NOMO-1 treated with dmso at 0.1 percent for 144 hours (cell line): ENCODE measurements around the gene CCNI.
"Not testable (repeated sequence)": the region's sequence is repeated elsewhere in the genome, so short reads cannot be mapped to it uniquely, and the experiment has no call there.

ENCODE experiments used
- DNase-seq: peaks from one replicate; lab custom pipeline; 2025; ENCODE audit not compliant: unreplicated experiment; lab: John Stamatoyannopoulos, UW

The CCNI gene

GRCh38 chr4:77040854-77041725, 34.7 kb downstream of the CCNI start:
- peak; percentile 29 for DNase-seq

GRCh38 chr4:77040270-77040669, 35.5 kb downstream of the CCNI start:
- no peak for DNase-seq

GRCh38 chr4:77039796-77040195, 36.0 kb downstream of the CCNI start:
- no peak for DNase-seq

- DNase-seq: no peak
Observed at GRCh38 chr4:77037736-77038135, 38.1 kb downstream of the CCNI start.

GRCh38 chr4:77037168-77037567, 38.6 kb downstream of the CCNI start:
- DNase-seq: not testable (repeated sequence)

GRCh38 chr4:77036206-77036605, 39.6 kb downstream of the CCNI start:
- DNase-seq: no peak

- DNase-seq: no peak
Observed at GRCh38 chr4:77035153-77035552, 40.6 kb downstream of the CCNI start.

- DNase-seq: no peak
Observed at GRCh38 chr4:77031544-77031943, 44.2 kb downstream of the CCNI start.

- DNase-seq: not testable (repeated sequence)
Observed at GRCh38 chr4:77029757-77030156, 46.0 kb downstream of the CCNI start.

- DNase-seq: no peak
Observed at GRCh38 chr4:77028246-77028645, 47.5 kb downstream of the CCNI start.

- no peak for DNase-seq
Observed at GRCh38 chr4:77026322-77026704, 49.5 kb downstream of the CCNI start.

GRCh38 chr4:77025643-77026321, 50.0 kb downstream of the CCNI start:
- no peak for DNase-seq

GRCh38 chr4:77023920-77024319, 51.9 kb downstream of the CCNI start:
- no peak for DNase-seq

- no peak for DNase-seq
Observed at GRCh38 chr4:77022560-77023179, 53.1 kb downstream of the CCNI start.

- no peak for DNase-seq
Observed at GRCh38 chr4:77021614-77022089, 54.1 kb downstream of the CCNI start.

GRCh38 chr4:77020017-77020416, 55.8 kb downstream of the CCNI start:
- no peak for DNase-seq

GRCh38 chr4:77015390-77015789, 60.4 kb downstream of the CCNI start:
- DNase-seq: peak; percentile 11

GRCh38 chr4:77014256-77014655, 61.5 kb downstream of the CCNI start:
- DNase-seq: peak; percentile 17

- no peak for DNase-seq
Observed at GRCh38 chr4:77012726-77013125, 63.1 kb downstream of the CCNI start.

- DNase-seq: no peak
Observed at GRCh38 chr4:77010841-77011354, 64.9 kb downstream of the CCNI start.

- DNase-seq: no peak
Observed at GRCh38 chr4:77009511-77010115, 66.2 kb downstream of the CCNI start.
